GM18502 (cell line): ENCODE data around the gene HEPHL1.
"Not testable (repeated sequence)": the region's sequence is repeated elsewhere in the genome, so short reads cannot be mapped to it uniquely, and the experiment has no call there.

Source experiments
- ATAC-seq: cut with Tn5 transposase; IDR thresholded peaks from one replicate; pipeline ENCODE4 v1.9.1; 2021; ENCODE audit warnings: mild to moderate bottlenecking; ENCODE audit not compliant: unreplicated experiment, poor library complexity

The HEPHL1 gene

DNA sequence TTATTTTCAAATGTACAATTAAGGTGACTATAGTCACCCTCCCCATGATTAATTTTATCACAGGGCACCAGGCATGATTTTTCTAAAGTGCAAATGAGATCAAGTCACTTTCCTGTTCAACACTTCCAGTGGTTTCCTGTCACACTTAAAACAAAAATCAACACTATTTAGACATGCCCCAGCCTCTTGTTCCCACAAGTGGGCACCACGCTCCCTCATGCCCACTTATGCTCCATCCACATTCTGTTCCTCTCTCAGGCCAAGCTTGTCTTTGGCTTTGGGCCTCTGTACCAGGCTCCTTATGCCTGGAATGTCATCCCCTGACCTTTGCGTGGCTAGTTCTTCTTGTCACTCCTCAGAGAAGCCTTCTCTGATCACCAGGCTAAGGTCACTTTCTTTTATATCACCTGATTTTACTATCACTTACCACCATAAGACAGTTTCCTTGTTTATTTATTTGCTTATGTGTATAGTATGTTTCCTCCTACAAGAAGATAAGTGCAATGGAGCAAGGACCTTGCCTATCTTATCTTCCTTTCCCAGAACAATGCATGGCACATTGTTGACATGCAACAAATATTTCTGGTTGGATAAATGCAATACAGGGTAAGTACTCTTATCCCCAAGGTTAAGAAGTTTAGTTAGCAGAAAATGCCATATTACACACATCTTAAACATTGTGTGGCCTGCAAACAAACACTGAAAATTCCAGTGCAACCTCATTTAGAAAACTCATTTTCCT lies 56.6 kb downstream of the HEPHL1 start:
- ATAC-seq = no peak

DNA sequence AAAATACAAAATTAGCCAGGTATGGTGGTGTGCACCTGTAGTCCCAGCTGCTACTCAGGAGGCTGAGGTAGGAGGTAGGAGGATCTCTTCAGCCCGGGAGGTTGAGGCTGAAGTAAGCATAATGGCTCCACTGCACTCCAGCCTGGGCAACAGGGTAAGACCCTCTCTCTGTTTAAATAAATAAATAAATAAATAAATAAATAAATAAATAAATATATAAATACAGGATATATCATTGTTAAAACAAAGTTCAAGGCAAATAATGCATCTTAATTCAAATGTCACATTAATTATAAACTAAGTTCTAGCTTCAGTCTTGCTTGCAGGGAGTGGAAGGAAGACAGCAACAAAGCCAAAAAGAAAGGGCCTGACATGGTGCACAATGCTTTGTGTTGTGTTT lies 63.0 kb downstream of the HEPHL1 start:
- ATAC-seq = no peak

DNA sequence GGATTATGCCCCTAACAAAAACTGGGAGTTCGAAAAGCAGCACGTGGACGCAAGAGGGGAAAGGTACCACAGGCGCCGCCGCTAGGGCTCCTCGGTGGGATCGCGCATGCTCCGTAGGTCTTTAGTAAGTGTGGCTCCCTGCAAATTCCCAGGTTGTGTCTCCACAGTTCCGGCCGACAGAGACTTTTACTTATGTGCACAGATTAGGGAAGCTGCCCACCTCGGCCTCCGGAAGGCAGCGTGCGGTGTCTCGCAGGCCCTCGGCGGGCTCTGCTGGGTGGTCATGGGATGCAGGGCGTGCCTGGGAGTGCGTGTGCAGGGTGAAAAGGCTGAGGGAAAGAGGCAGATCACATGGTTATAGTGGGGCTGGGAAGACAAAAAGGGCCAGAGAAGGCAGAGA lies 67.8 kb downstream of the HEPHL1 start:
- no peak for ATAC-seq

DNA sequence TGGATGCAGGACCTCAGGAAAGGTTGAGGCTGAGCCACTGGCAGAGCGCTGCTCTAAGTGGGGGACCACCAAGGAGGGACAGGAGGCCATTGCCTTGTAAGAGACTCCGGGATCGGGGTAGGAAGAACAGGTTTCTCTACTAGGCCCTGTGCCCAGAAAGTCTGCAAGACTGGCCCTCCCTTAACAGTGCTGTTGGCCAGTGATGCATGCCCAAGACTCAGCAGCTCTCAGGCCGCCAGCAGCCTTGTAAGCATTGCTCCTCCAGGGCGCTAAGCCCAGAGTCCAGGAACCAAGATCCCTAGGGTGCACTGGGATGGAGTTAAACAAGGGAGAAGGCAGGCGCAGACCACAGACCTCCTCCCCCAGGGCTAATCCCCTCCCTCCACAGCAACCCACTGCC lies 68.2 kb downstream of the HEPHL1 start:
- ATAC-seq = no peak

DNA sequence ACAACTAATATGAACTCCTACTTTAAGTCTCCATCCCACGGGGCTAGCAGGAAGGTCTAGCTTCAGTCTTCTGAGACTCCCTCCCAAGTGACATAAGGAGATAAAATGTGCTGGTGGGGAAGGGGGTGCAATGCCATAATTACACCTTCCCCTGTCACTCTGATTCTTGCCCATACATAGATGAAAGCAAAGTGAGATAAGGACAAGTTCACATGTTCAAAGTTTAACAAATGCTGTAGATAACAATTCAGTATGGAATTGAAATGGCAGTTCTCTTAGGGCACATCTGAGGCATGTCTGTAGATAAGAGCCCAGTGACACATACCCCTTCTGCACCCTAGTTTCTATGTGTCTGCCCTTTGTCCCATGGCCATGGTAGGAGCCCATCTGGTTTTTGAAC lies 69.2 kb downstream of the HEPHL1 start:
- ATAC-seq = no peak

DNA sequence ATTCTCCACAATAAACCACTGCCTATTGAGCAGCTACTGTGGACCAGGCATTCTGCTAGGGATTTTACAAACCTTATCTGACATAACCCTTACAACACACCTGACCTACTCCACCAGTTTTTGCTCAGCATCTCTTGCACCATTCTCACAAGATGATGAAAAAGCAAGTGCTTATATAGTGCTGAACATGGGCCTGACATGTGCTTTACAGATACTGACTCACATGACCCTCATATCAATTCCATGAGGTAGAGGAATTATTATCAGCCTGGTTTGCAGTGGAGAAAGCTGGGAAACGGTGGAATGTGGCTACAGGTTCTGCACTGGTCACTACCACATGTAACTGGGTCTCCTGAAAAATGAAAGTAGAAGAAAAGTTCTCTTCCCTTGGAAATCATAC lies 69.9 kb downstream of the HEPHL1 start:
- ATAC-seq = no peak

DNA sequence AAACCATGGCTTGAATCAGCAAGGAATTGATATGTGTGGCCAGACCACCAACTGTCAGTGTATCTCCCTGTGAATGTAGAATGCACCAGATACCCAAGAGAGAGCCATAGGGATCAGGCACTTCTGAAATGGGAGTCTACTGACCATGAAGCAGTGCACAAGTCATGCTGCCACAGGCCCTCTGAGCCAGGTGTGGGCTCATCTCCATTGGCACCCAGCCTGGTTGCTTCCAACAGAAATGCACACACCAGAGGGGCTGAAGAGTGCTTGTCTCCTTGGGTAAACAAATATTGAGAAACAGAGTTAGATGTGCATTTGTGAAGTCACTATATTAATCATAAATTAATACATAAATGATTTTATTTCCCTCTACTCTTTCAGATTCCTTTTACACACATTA lies 79.1 kb downstream of the HEPHL1 start:
- no peak for ATAC-seq

DNA sequence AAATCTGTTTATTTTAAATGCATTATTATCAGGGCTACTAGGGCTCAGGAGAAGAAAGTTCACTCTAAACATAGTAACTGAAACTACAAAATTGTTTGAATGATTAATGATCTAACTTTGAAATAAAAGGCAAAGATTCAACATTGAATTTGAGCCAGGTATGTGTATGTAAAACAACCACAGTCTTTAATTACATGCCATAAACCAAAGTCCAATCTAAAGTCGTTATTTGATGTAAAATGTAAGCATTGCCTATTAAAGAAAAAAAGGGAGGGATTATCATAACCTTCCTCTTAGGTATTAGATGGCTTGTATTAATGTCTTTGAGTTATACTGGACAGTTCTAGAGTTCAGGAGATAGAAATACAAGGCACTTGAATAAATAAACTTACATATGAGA lies 82.3 kb downstream of the HEPHL1 start:
- ATAC-seq = no peak

DNA sequence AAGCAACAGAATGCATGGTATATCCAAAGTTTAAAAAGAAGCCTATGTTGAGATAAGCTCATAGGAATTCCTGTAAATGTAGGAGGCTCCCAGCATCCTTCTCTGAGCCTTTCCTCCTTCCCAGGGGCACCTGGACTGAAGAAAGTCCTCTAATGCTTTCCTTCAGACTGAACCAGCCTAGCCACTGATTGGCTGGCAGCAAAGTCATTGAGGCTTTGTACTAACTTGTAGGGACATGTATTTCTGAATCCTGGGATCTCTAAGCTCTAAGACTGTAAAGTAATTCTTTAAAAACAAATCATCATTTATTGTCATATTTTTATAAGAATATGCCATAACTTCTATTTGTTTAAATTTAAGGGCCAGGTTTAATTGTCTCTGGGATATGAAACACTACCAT lies 83.6 kb downstream of the HEPHL1 start:
- no peak for ATAC-seq

DNA sequence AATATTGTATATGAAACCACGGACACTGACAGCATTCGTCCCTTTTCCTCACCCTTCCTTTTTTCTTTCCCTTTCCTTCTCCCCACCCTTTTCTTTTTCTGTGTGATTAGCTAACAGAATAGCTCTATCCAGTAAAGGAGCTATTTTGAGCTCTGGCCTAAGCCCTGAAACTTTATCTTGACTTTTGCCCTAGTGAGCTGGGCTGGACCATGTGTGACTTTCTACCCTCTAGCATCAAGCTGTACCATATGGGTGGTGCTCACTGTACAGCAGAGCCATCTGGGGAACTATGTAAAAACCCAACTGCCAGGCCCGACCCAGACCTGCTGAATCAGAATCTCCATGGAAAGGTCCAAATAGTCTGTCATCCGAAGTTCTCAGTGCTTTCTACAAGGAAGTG lies 85.6 kb downstream of the HEPHL1 start:
- ATAC-seq = no peak

DNA sequence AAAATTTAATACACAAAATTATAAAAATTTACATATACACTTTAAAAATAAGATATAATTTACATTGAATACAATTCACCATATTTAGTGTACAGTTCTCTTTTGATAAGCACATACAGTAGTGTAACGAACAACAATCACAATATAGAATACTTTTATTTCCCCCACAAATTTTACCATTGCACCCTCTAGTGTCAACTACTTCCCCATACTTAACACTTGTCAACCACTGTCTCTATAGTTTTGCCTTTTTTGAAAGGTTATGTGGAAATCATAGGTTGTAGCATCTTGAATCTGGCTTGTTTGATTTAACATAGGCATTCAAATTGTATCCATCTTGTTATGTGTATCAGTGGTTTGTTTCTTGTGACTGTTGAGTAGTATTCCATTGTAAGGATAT lies 86.2 kb downstream of the HEPHL1 start:
- ATAC-seq = no peak

DNA sequence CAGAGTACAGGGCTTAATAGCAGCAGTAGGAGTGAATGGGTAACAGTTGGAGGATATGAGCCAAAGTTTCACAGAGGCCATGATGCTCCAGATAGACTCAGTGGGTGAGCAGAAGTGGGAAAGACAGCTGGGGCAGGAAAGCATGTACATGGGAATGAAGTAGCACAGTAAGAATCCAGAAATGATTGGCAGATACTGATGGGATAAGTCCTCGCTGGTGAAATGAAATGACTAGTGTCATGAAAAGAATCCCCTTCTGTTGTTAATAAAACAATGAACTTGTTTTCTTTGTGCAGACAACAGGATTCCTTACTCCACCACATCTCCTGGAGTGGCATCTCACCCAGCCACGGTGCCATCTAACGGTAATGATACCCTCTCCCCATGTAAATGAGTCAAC lies 90.1 kb downstream of the HEPHL1 start:
- no peak for ATAC-seq

DNA sequence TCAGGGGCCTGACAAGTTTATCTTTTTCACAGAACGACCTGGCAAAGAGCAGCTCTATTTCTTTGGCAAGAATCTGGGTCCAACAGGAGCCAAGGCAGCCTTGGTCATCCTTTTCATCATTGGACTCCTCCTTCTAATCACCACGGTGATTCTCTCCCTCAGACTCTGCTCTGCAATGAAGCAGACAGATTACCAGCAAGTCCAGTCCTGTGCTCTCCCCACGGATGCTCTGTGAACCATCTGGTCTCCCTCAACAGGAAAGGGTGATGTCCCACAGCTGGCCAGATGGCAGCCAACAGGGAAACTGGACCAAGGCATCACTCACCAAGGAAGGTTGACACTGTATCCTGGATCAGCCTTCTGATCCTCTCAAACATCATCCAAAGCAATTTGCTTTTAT lies 90.5 kb downstream of the HEPHL1 start:
- no peak for ATAC-seq

DNA sequence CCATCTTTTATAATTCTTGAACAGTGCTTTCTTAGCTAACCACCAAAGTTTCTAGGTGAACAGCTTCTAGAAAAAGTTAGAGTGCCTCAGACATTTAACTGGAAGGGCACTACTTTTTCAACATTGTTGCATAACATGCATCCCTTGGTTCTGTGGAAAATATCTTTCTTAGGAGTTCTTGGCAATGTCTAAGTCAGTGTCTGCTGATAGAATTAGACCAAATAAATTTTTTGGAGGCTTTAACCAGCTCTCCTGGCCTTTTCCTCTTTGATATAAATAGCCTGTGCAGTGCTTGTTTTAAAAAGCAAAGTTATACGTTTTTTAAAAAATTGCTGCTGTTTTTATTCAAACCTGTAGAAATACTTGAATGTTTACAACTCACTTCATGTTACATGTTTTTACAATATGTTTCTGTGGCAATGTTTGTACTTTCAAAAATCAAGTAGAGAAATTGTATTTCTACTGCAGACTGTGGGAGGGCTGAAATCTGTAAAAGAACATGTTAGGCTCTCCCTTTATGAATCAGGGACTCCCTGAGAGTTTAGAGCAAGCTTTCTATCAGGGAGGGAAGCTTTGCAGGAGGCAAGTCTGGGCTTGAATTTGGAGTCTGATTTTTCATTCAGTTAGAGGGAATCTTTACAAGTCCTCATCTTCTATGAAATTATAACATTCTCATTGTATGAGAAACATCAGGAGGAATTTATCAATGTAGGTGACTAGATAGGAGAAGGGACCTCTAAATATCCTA lies 91.2 kb downstream of the HEPHL1 start:
- no peak for ATAC-seq

DNA sequence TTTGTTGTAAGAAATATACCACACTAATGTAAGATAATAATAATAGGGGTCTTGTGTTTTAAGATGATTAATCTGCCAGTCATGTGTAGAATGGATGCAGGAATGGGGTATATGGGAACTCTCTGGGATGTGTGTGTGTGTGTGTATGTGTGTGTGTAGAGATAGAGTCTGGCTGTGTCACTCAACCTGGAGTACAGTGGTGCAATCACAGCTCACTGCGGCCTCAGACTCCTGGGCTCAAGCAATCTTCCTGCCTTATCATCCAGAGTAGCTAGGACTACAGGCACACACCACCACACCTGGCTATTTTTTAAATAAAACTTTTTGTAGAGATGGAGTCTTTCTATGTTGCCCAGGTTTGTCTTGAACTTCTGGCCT lies 96.0 kb downstream of the HEPHL1 start:
- ATAC-seq = no peak

DNA sequence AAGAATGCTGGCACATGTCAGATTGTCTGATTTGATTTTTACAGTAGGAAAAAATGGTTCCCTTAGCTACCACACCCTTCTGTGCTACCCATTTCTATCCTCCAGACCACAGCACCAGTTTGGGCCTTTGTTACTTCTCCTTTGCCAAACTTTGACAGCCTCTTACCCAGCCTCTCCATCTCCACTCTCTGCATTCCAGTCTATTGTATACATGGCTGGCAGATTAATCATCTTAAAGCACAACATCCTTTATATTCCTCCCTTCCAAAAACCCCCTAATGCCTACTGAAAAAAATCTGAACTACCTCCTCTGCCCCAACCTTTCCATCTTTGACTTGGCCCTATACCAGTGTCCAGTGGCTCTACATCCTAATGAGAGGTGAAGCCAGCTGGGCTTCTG lies 96.7 kb downstream of the HEPHL1 start:
- no peak for ATAC-seq

DNA sequence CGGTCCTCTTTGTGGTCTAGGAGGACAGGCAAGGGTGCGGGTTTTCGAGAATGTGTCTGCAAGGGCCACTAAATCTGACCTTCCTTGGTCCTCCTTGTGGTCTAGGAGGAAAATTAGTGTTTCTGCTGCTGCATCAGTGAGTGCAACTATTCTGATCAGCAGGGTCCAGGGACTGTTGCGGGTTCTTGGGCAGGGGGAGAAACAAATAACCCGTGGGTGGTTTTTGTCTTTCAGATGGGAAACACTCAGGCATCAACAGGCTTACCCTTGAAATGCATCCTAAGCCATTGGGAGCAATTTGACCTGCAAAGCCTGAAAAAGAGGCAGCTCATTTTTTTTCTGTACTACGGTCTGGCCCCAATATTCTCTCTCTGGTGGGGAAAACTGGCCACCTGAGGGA lies 98.5 kb downstream of the HEPHL1 start:
- not testable (repeated sequence) for ATAC-seq

DNA sequence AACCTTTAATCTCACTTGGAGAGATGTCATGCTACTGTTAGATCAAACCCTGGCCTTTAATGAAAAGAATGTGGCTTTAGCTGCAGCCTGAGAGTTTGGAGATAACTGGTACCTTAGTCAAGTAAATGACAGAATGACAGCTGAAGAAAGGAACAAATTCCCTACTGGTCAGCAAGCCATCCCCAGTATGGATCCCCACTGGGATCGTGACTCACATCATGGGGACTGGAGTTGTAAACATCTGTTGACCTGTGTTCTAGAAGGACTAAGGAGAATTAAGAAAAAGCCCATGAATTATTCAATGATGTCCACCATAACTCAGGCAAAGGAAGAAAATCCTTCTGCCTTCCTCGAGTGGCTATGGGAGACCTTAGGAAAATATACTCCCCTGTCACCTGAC lies 99.4 kb downstream of the HEPHL1 start:
- not testable (repeated sequence) for ATAC-seq

DNA sequence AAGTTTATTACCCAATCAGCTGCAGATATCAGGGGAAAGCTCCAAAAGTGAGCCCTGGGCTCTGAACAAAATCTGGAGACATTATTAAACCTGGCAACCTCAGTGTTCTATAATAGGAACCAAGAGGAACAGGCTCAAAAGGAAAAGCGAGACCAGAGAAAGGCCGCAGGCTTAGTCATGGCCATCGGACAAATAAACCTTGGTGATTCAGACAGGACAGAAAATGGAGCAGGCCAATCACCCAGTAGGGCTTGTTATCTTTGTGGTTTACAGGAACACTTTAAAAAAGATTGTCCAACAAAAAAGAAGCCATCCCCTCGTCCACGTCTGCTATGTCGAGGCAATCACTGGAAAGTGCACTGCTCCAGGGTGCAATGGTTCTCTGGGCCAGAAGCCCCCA lies 99.8 kb downstream of the HEPHL1 start:
- ATAC-seq = no peak

DNA sequence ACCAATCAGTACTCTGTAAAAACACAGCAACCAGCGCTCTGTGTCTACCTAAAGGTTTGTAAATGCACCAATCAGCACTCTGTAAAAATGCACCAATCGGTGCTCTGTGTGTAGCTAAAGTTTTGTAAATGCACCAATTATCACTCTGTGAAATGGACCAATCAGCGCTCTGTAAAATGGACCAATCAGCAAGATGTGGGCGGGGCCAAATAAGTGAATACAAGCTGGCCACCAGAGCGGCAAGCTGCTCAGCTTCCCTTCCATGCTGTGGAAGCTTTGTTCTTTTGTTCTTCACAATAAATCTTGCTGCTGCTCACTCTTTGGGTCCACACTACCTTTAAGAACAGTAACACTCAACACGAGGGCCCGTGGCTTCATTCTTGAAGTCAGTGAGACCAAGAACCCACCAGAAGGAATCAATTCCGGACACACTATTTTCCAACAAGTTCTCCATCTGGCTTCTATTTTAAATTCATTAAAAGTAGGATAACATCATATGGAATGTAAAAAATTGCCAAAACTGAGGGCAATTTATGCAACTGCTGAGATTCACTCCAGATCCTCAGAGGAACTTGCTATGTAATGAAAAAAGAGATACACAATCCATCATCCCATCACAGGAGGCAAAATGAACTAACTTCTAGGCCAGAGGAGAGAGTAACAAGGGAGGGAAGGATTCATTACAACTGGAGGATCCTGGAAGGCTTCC lies 104.4 kb downstream of the HEPHL1 start:
- ATAC-seq = no peak

DNA sequence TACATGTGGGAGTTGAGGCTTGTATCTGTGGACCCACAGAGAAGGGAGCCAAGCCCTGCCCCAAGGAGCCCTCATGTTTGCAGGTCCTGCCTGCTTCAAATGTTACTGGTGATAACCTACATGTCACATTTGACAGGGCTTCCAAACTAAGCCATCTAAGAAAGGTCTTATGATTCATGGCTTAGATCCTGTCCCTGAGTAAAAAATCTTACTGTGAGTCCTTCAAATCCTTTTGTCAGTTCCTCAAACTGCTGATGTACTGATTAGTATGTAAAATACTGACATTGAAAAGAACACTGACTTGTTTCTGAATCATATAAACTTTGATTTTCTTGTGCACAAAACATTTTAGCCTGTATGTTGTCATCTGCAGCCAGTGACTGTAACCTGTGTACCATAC lies 106.5 kb downstream of the HEPHL1 start:
- no peak for ATAC-seq
